ENCODE results near the gene SNAP25.

- TF ChIP-seq CTCF (IDR thresholded peaks at IDR 0.05) (no peak), POLR2A (IDR thresholded peaks at IDR 0.05) (no peak)
Observed at GRCh38 chr20:10236540-10237533, 18.2 kb downstream of the SNAP25 start.
